ENCODE results near the gene OR4D2. TPM values are rescaled to one million over a fixed set of nuclear protein-coding genes. Genes with fewer than 3 reads are reported as not detected.

OR4D2 gene
- total RNA-seq, 3 donors from 2014 or later = not detected

DNA sequence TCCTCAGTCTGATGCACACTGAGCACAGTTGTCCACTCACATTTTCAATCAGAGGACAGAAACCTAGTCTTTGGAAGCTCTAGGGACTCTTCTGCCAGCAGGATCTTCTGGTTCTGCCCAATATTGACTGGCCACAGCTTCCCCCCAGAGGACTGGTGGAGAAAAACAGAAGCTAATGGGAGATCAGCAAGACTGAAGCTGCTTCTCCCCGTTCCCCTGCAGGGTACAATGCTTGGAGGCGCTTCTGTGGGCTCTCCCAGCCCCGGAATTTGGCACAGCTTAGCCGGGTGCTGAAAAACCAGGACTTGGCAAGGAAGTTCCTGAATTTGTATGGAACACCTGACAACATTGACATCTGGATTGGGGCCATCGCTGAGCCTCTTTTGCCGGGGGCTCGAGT, 36.1 kb downstream of the OR4D2 start:
- Histone ChIP-seq H3K4me3 (no peak overlapping the region), H3K9me3 (no peaks in the 10 kb centered on the region), H3K36me3 (ENCODE audit: low read depth) (no peaks in the 10 kb centered on the region), H3K4me1 (ENCODE audit: low read depth) (no peaks in the 10 kb centered on the region)
- no peak for DNase-seq
- no peak for ATAC-seq
- TF ChIP-seq, protein P1, sequence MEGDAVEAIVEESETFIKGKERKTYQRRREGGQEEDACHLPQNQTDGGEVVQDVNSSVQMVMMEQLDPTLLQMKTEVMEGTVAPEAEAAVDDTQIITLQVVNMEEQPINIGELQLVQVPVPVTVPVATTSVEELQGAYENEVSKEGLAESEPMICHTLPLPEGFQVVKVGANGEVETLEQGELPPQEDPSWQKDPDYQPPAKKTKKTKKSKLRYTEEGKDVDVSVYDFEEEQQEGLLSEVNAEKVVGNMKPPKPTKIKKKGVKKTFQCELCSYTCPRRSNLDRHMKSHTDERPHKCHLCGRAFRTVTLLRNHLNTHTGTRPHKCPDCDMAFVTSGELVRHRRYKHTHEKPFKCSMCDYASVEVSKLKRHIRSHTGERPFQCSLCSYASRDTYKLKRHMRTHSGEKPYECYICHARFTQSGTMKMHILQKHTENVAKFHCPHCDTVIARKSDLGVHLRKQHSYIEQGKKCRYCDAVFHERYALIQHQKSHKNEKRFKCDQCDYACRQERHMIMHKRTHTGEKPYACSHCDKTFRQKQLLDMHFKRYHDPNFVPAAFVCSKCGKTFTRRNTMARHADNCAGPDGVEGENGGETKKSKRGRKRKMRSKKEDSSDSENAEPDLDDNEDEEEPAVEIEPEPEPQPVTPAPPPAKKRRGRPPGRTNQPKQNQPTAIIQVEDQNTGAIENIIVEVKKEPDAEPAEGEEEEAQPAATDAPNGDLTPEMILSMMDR (IDR thresholded peaks at IDR 0.05) = no peak
- intact Hi-C loops (cut with DNase I, micrococcal nuclease) = no loop called here

DNA sequence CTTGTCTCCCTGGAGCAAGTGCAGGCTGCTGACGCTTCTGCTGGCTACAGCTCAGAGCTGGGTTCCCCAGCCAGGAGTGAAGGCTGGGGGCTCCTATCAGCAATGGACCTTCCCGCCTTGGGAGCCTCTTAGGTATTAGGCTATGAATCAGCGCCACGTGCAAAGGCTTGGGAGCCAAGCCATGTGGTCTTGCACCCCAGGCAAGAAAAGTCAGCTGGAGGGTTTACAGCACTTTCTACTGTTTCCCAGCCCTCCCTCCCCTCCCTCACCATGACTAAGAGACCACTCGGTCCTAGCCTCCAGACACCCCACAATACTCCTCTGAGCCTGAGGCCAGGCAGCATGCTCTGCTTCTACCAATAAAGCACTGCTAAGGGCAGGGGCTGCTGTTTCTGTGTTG, 38.0 kb downstream of the OR4D2 start:
- TF ChIP-seq, protein P1 (IDR thresholded peaks at IDR 0.05) = no peak
- no peak for ATAC-seq
- intact Hi-C loops (cut with DNase I, micrococcal nuclease) = no loop called here
- no peaks in the 10 kb centered on the region for H3K9me3 ChIP-seq
- H3K36me3 ChIP-seq (ENCODE audit: low read depth) = no peaks in the 10 kb centered on the region
- no peak overlapping the region for H3K4me3 ChIP-seq
- H3K4me1 ChIP-seq (ENCODE audit: low read depth) = no peaks in the 10 kb centered on the region
- DNase-seq = no peak

DNA sequence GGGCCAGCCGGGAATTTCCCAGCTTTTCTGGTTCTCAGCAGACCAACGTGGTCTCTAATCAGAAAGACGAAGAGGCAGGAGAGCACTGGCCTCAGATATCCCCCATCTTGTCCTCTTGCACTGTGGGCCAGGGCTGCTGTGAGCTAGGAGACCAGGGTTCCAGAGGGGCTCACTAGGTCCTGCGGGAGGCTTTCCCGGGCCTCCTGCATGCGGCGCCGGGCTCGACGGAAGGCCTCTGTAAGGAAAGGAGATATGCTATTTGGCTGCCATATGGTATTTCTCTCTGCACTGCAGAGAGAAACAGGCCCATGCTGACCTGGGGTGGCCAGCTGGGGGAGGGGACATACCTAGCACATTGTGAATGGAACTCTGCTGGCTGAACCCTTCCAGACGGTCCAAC, 39.2 kb downstream of the OR4D2 start:
- intact Hi-C loops (cut with DNase I, micrococcal nuclease) = no loop called here
- H3K36me3 ChIP-seq (ENCODE audit: low read depth) = no peaks in the 10 kb centered on the region
- no peaks in the 10 kb centered on the region for H3K4me1 ChIP-seq (ENCODE audit: low read depth)
- TF ChIP-seq, protein P1 (IDR thresholded peaks at IDR 0.05) = no peak
- DNase-seq (no peak), ATAC-seq (no peak)
- H3K4me3 ChIP-seq = no peak overlapping the region
- no peaks in the 10 kb centered on the region for H3K9me3 ChIP-seq

DNA sequence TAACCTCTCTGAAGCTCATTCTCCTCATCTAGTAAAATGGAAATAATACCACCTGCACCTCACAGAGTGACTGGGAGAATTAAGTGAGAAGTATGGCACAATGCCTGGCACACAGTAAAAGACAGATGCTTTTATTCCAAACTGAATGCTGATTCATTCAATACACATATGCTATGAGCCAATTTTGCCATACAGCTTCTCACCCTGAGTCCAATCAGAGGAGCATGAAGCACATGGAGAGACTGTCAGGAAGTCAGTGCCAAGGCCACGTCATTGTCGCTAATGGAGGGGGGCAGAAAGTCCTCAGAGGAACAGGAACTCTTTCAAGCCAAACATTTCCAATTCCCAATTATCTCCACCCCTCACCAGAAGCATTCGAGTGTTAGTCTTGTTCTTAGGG, 40.7 kb downstream of the OR4D2 start:
- intact Hi-C loops (cut with DNase I, micrococcal nuclease) = no loop called here
- TF ChIP-seq, protein P1 (IDR thresholded peaks at IDR 0.05) = no peak
- Histone ChIP-seq H3K4me1 (ENCODE audit: low read depth) (no peaks in the 10 kb centered on the region), H3K4me3 (no peak overlapping the region), H3K9me3 (no peaks in the 10 kb centered on the region), H3K36me3 (ENCODE audit: low read depth) (no peaks in the 10 kb centered on the region)
- DNase-seq (no peak), ATAC-seq (no peak)

DNA sequence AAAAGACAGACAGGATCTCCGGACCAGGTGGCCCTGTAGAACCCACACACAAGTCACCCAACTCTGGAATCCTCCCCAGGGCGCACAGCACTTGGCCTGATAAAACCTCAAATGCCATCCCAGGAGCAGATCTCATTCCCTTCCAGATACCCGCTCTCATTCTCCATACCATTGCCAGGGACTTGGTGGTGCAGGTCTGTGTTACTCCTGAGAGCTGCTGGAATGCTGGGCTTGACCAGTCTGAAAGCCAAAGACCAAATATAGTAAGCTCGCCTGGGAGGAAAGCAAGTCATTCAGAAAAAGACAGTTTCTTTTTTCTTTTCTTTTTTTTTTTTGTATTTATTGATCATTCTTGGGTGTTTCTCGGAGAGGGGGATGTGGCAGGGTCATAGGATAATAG, 41.6 kb downstream of the OR4D2 start:
- intact Hi-C loops (cut with DNase I, micrococcal nuclease) = no loop called here
- Histone ChIP-seq H3K36me3 (ENCODE audit: low read depth) (no peaks in the 10 kb centered on the region), H3K4me1 (ENCODE audit: low read depth) (no peaks in the 10 kb centered on the region), H3K9me3 (no peaks in the 10 kb centered on the region), H3K4me3 (no peak overlapping the region)
- TF ChIP-seq, protein P1 (IDR thresholded peaks at IDR 0.05) = no peak
- DNase-seq (no peak), ATAC-seq (no peak)

DNA sequence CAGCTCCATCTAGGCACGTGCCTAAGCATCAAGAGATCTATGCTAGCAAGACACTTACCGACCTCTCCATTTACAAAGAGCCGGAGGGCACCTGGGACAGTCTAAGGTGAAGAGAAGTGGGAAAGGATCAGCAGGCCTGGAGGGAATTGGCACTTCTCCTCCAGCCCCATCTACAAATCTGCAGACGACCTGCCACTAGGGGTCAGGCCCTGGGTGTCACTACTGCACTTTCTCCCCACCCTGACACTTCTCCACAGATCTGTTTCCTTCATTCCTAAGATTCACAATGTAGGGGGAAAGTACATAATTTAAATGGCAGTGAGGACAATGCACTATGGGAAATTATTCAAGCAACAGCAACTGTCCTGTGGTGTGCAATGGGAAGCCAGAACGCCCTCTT, 44.1 kb downstream of the OR4D2 start:
- ATAC-seq (no peak), DNase-seq (no peak)
- no peaks in the 10 kb centered on the region for H3K36me3 ChIP-seq (ENCODE audit: low read depth)
- H3K4me3 ChIP-seq = no peak overlapping the region
- no peaks in the 10 kb centered on the region for H3K9me3 ChIP-seq
- intact Hi-C loops (cut with DNase I, micrococcal nuclease) = no loop called here
- no peaks in the 10 kb centered on the region for H3K4me1 ChIP-seq (ENCODE audit: low read depth)
- TF ChIP-seq, protein P1 (IDR thresholded peaks at IDR 0.05) = no peak

Data from mucosa of descending colon (tissue), 3 donors.